OCI-LY1 (cell line): Measurements from ENCODE around the gene LIF.

Experiments
- H2AFZ ChIP-seq: fragments of 200-600 bp; sonication (generic), shearing (Covaris generic); 2 replicates; pipeline ENCODE4 v1.6.0; 2014; ENCODE audit warnings: antibody characterized with exemption, mild to moderate bottlenecking, low read length
- H3F3A ChIP-seq: fragments of 200-600 bp; sonication (generic), shearing (Covaris generic); 2 replicates; pipeline ENCODE4 v1.6.0; 2014; ENCODE audit warnings: mild to moderate bottlenecking, antibody characterized with exemption, low read length, moderate library complexity; ENCODE audit not compliant: insufficient read depth
- H3K27ac ChIP-seq: fragments of 200-600 bp; sonication (generic); 2 replicates; pipeline ENCODE4 v1.5.1; 2014; ENCODE audit warnings: low read length, mixed run types, mild to moderate bottlenecking, low read depth; ENCODE audit not compliant: poor library complexity, severe bottlenecking
- H3K27me3 ChIP-seq: fragments of 200-600 bp; sonication (generic); 2 replicates; pipeline ENCODE4 v1.6.0; 2014; ENCODE audit warnings: antibody characterized with exemption, mild to moderate bottlenecking, low read length, moderate library complexity; ENCODE audit not compliant: insufficient read depth
- H3K36me3 ChIP-seq: fragments of 200-600 bp; sonication (generic); 2 replicates; pipeline ENCODE4 v1.6.1; 2014; ENCODE audit warnings: mild to moderate bottlenecking, antibody characterized with exemption, low read length, moderate library complexity, mixed read lengths; ENCODE audit not compliant: insufficient read depth
- H3K4me1 ChIP-seq: fragments of 200-600 bp; sonication (generic); 2 replicates; pipeline ENCODE4 v1.5.1; 2014; ENCODE audit warnings: mild to moderate bottlenecking, low read length, moderate library complexity; ENCODE audit not compliant: insufficient read depth, severe bottlenecking
- H3K4me2 ChIP-seq: fragments of 200-600 bp; sonication (generic), shearing (Covaris generic); 2 replicates; pipeline ENCODE4 v1.6.1; 2014; ENCODE audit warnings: low read length
- H3K4me3 ChIP-seq: fragments of 200-600 bp; sonication (generic); 2 replicates; pipeline ENCODE4 v1.5.1; 2014; ENCODE audit warnings: low read length, low read depth, mild to moderate bottlenecking, mixed read lengths; ENCODE audit not compliant: poor library complexity, severe bottlenecking
- H3K79me2 ChIP-seq: fragments of 200-600 bp; shearing (Covaris generic); 2 replicates; pipeline ENCODE4 v1.6.1; 2016; ENCODE audit warnings: mixed run types, low read length, mixed read lengths; ENCODE audit not compliant: insufficient read depth
- H3K9ac ChIP-seq: fragments of 200-600 bp; sonication (generic), shearing (Covaris generic); 2 replicates; pipeline ENCODE4 v1.6.1; 2014; ENCODE audit warnings: mild to moderate bottlenecking, low read length, mixed read lengths
- H3K9me2 ChIP-seq: fragments of 200-600 bp; sonication (generic), shearing (Covaris generic); 2 replicates; pipeline ENCODE4 v1.6.1; 2014; ENCODE audit warnings: low read depth, mild to moderate bottlenecking, low read length, mixed read lengths
- H3K9me3 ChIP-seq: fragments of 200-600 bp; shearing (Covaris generic); 2 replicates; pipeline ENCODE4 v1.6.1; 2014; ENCODE audit warnings: low read length, mixed read lengths
- H4K20me1 ChIP-seq: fragments of 200-600 bp; sonication (generic), shearing (Covaris generic); 2 replicates; pipeline ENCODE4 v1.6.0; 2016; ENCODE audit warnings: mild to moderate bottlenecking, low read length; ENCODE audit not compliant: insufficient read depth
- CTCF ChIP-seq: fragments of 200-600 bp; sonication (generic), shearing (Covaris generic); IDR thresholded peaks from 2 replicates; pipeline ENCODE4 v1.5.1; 2017; ENCODE audit warnings: mild to moderate bottlenecking, antibody characterized with exemption, low read length, moderate library complexity, mixed read lengths
- EZH2 ChIP-seq: fragments of 200-600 bp; sonication (generic), shearing (Covaris generic); IDR thresholded peaks from 2 replicates; pipeline ENCODE4 v1.8.0; 2017; ENCODE audit warnings: borderline replicate concordance, mixed run types, mild to moderate bottlenecking, antibody characterized with exemption, low read length, moderate library complexity, mixed read lengths

LIF gene

GRCh38 chr22:30277547-30278344, 31.2 kb upstream of the LIF start:
- H3K4me3 ChIP-seq, result no peak overlapping the region
- H3K79me2 ChIP-seq, result no peaks in the 10 kb centered on the region
- H3K9me2 ChIP-seq, result no peaks in the 10 kb centered on the region
- H3F3A ChIP-seq, result no peaks in the 10 kb centered on the region
- H3K27ac ChIP-seq, result no peak overlapping the region
- H2AFZ ChIP-seq, result no peak overlapping the region
- no peak overlapping the region for H3K4me2 ChIP-seq
- no peaks in the 10 kb centered on the region for H3K4me1 ChIP-seq
- no peaks in the 10 kb centered on the region for H4K20me1 ChIP-seq
- no peak overlapping the region for H3K9ac ChIP-seq
- no peaks in the 10 kb centered on the region for H3K9me3 ChIP-seq
- TF ChIP-seq CTCF, result no peak
- TF ChIP-seq EZH2, result no peak
- no peaks in the 10 kb centered on the region for H3K36me3 ChIP-seq
- H3K27me3 ChIP-seq, result peaks cover 6% of the 10 kb centered on the region; the same call in 1 of the 2 replicates

GRCh38 chr22:30276039-30276438, 29.5 kb upstream of the LIF start:
- Histone ChIP-seq H3K27me3 (peaks cover 6% of the 10 kb centered on the region; the same call in 1 of the 2 replicates), H3K4me1 (no peaks in the 10 kb centered on the region), H3K4me2 (no peak overlapping the region), H3K9me2 (no peaks in the 10 kb centered on the region), H3K9ac (no peak overlapping the region), H3K79me2 (no peaks in the 10 kb centered on the region), H3K9me3 (no peaks in the 10 kb centered on the region), H4K20me1 (no peaks in the 10 kb centered on the region), H3F3A (no peaks in the 10 kb centered on the region), H3K4me3 (no peak overlapping the region), H3K27ac (no peak overlapping the region), H3K36me3 (no peaks in the 10 kb centered on the region), H2AFZ (no peak overlapping the region)
- no peak for TF ChIP-seq CTCF
- TF ChIP-seq EZH2, result no peak

- Histone ChIP-seq H2AFZ (no peak overlapping the region), H4K20me1 (no peaks in the 10 kb centered on the region), H3K27ac (no peak overlapping the region), H3K4me2 (no peak overlapping the region), H3K9ac (no peak overlapping the region), H3K4me3 (no peak overlapping the region), H3K9me2 (no peaks in the 10 kb centered on the region), H3K27me3 (peaks cover 6% of the 10 kb centered on the region; the same call in 1 of the 2 replicates), H3K79me2 (no peaks in the 10 kb centered on the region), H3K36me3 (no peaks in the 10 kb centered on the region), H3F3A (no peaks in the 10 kb centered on the region), H3K9me3 (no peaks in the 10 kb centered on the region), H3K4me1 (no peaks in the 10 kb centered on the region)
- no peak for TF ChIP-seq EZH2
- no peak for TF ChIP-seq CTCF
Observed at GRCh38 chr22:30275625-30276024, 29.1 kb upstream of the LIF start.
